ENCODE measurements around the gene SAMD8. TPM values are rescaled to one million over a fixed set of nuclear protein-coding genes. Genes with fewer than 3 reads are reported as not detected.

Gene SAMD8
- total RNA-seq, 1 donor from 2014 or later: 42.7 TPM

GRCh38 chr10:75208181-75208580, 96.7 kb downstream of the SAMD8 start:
- TF ChIP-seq POLR2A (IDR thresholded peaks at IDR 0.05): no peak
- TF ChIP-seq, protein P1, sequence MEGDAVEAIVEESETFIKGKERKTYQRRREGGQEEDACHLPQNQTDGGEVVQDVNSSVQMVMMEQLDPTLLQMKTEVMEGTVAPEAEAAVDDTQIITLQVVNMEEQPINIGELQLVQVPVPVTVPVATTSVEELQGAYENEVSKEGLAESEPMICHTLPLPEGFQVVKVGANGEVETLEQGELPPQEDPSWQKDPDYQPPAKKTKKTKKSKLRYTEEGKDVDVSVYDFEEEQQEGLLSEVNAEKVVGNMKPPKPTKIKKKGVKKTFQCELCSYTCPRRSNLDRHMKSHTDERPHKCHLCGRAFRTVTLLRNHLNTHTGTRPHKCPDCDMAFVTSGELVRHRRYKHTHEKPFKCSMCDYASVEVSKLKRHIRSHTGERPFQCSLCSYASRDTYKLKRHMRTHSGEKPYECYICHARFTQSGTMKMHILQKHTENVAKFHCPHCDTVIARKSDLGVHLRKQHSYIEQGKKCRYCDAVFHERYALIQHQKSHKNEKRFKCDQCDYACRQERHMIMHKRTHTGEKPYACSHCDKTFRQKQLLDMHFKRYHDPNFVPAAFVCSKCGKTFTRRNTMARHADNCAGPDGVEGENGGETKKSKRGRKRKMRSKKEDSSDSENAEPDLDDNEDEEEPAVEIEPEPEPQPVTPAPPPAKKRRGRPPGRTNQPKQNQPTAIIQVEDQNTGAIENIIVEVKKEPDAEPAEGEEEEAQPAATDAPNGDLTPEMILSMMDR (IDR thresholded peaks at IDR 0.05): no peak
- peak in 1 of 2 donors; percentile 74 for TF ChIP-seq POLR2AphosphoS5 (IDR thresholded peaks at IDR 0.05; ENCODE audit: insufficient read depth in 1 of 2, low read depth in 1 of 2)
- no peak for DNase-seq (ENCODE audit: extremely low spot score in 2 of 2)
- peak overlapping the region; percentile 99 for H3K27ac ChIP-seq

DNA sequence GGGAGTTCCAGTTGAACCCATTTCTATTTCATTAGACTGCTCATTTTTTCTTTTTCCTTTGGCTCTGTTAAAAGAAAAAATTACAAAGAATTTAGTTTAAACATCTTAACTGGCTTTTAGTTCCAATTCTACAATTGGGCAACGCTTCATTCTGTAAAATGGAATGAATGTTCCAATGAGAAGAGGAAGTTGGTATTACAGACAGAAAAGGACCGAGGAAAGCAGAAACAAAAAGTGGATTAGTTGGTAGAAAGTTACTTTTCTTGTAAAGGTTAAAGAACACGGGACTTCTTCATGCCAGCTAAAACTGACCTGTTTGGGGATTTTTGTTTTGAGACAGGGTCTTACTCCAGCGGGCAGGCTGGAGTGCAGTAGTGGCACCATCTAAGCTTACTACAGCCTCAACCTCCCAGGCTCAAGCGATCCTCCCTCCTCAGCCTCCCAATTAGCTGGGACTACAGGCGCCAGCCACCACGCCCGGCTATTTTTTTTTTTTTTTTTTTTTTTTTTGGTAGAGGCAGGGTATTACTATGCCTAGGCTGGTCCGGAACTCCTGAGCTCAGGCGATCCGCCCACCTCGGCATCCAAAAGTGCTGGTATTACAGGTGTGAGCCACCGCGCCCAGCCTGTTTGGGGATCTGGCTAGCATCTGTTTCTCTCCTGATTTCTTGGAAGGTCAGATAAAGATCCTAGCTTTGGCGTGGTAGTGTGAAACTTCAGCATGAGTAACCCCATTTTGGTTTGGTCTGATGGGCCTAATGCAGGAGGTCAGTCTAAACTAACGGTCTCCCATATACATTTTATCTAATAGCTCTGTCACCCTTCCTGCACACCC, 97.8 kb downstream of the SAMD8 start:
- H3K27ac ChIP-seq: peak overlapping the region; percentile 99
- TF ChIP-seq POLR2A (IDR thresholded peaks at IDR 0.05) (no peak), POLR2AphosphoS5 (IDR thresholded peaks at IDR 0.05; ENCODE audit: insufficient read depth in 1 of 2, low read depth in 1 of 2) (no peak)
- TF ChIP-seq, protein P1 (IDR thresholded peaks at IDR 0.05): no peak
- H3K4me3 ChIP-seq: peak overlapping the region; percentile 62 to 94
- peaks cover 42% of the 10 kb centered on the region for H3K4me1 ChIP-seq
- intact Hi-C loops (cut with DNase I): no loop called here
- no peaks in the 10 kb centered on the region for H3K27me3 ChIP-seq
- H3K9me3 ChIP-seq: no peaks in the 10 kb centered on the region
- no peak for DNase-seq (ENCODE audit: extremely low spot score in 2 of 2)
- H3K36me3 ChIP-seq: peaks cover 4 to 21% of the 10 kb centered on the region in 2 donors

More at GRCh38 chr10:75208181-75208580, 96.7 kb downstream of the SAMD8 start:
- Histone ChIP-seq H3K36me3 (peaks cover 0 to 10% of the 10 kb centered on the region in 2 donors), H3K4me1 (peaks cover 42% of the 10 kb centered on the region), H3K27me3 (no peaks in the 10 kb centered on the region), H3K4me3 (no peak overlapping the region), H3K9me3 (no peaks in the 10 kb centered on the region)
- intact Hi-C loops (cut with DNase I): no loop called here

DNA sequence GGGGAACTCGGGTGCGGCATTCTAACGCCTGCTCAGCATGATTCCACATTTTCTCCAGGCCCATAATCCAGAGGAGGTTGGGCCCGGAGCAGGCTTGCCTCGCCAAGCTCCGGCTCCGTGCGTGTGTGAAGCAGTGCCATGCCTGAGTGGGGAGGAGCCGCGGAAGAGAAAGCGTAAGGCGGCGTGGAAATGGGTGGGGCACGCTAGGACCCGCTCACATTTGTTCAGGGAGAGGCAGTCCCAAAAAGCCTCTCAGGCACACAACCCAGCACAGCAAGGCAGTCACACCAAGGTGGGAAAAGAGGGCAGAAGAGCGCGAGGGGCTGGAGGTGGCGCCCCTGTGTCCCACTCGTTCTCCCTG, 98.4 kb downstream of the SAMD8 start:
- Histone ChIP-seq H3K4me3 (peak overlapping the region; percentile 62 to 94), H3K27me3 (no peaks in the 10 kb centered on the region), H3K4me1 (peaks cover 48% of the 10 kb centered on the region), H3K27ac (peak overlapping the region; percentile 99), H3K9me3 (no peaks in the 10 kb centered on the region), H3K36me3 (peaks cover 6 to 27% of the 10 kb centered on the region in 2 donors)
- no peak for DNase-seq (ENCODE audit: extremely low spot score in 2 of 2)
- intact Hi-C loops (cut with DNase I): no loop called here
- TF ChIP-seq, protein P1 (IDR thresholded peaks at IDR 0.05): no peak
- TF ChIP-seq POLR2AphosphoS5 (IDR thresholded peaks at IDR 0.05; ENCODE audit: insufficient read depth in 1 of 2, low read depth in 1 of 2): no peak
- TF ChIP-seq POLR2A (IDR thresholded peaks at IDR 0.05): no peak

DNA sequence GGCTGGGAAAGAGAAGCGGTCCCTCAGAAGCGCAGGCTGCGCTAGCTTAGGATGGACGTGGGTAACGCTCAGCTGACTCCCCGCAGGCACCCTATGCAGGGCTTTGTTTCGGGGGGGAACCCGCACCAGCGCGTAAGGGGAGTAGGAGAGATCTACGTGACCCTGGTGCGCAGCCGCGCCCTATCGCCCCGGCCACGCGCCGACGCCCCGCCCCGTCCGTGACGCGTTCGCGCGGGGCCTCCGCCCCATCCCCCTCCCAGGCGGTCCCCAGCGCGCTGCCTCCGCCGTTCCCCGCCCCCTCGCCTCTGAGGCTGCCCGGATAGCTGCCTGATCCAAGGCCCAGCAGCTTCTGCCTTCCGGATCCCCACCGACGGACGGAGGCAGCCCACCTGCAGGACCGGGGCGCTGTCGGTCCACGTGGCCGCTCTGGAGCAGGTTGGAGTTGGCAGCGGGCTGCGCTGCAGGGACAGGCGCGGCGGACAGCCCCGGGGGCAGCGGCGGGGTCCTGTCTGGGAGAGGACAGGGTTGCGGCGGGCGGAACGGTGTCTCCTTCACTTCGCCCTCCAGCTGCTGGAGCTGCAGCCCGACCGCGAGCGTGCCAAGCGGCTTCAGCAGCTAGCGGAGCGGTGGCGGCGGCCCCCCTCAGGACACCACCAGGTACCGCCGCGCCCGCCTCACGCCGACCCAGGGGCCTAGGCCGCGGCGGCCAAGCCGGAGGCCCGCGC, 99.0 kb downstream of the SAMD8 start, which contains the start of gene VDAC2:
Gene VDAC2, plus strand, starts transcription at position 515 of the 725 bp plus-strand sequence. CDS start 363 bp downstream, outside the sequence.
- Histone ChIP-seq H3K9me3 (no peaks in the 10 kb centered on the region), H3K27me3 (no peaks in the 10 kb centered on the region), H3K4me1 (peaks cover 54% of the 10 kb centered on the region), H3K36me3 (peaks cover 6 to 33% of the 10 kb centered on the region in 2 donors), H3K4me3 (peak within 1 kb of the TSS; percentile 62 to 94), H3K27ac (peak within 1 kb of the TSS; percentile 99)
- intact Hi-C loops (cut with DNase I): no loop called here
- TF ChIP-seq, protein P1 (IDR thresholded peaks at IDR 0.05): peak in 2 of 3 experiments; percentile 2 to 16
- TF ChIP-seq POLR2A (IDR thresholded peaks at IDR 0.05) (peak in 1 of 2 donors; percentile 81), POLR2AphosphoS5 (IDR thresholded peaks at IDR 0.05; ENCODE audit: insufficient read depth in 1 of 2, low read depth in 1 of 2) (peak in 1 of 2 donors; percentile 94)
- peak in 1 of 2 donors; percentile 94 for DNase-seq (ENCODE audit: extremely low spot score in 2 of 2)

All from vagina (tissue), 2 donors.